Activated naive CD8-positive, alpha-beta T cell treated with anti-CD3 and anti-CD28 coated beads for 36 hours (primary cell): Measurements from ENCODE around the gene DUSP7. TPM values are rescaled to one million over a fixed set of nuclear protein-coding genes. Genes with fewer than 3 reads are reported as not detected.
"Not testable (repeated sequence)": the region's sequence is repeated elsewhere in the genome, so short reads cannot be mapped to it uniquely, and the experiment has no call there.

Experiments used
- DNase-seq: peaks from one replicate; pipeline ENCODE4 v3.0.0; 2021
- H3K27ac Mint-ChIP-seq: one replicate; pipeline ENCODE4 v1.8.0; 2022; ENCODE audit warnings: mild to moderate bottlenecking, moderate library complexity, mixed read lengths
- H3K27me3 Mint-ChIP-seq: one replicate; pipeline ENCODE4 v1.8.0; 2022; ENCODE audit warnings: mild to moderate bottlenecking, mixed read lengths
- H3K36me3 Mint-ChIP-seq: one replicate; pipeline ENCODE4 v1.8.0; 2021; ENCODE audit warnings: mild to moderate bottlenecking, mixed read lengths
- H3K4me1 Mint-ChIP-seq: one replicate; pipeline ENCODE4 v1.8.0; 2021; ENCODE audit warnings: mixed read lengths
- H3K4me3 Mint-ChIP-seq: one replicate; pipeline ENCODE4 v1.8.0; 2022; ENCODE audit warnings: mild to moderate bottlenecking, moderate library complexity, mixed read lengths
- H3K9me3 Mint-ChIP-seq: one replicate; pipeline ENCODE4 v1.8.0; 2022; ENCODE audit warnings: mixed read lengths
- total RNA-seq, 2 experiments: library from RNA; stranded (reverse); gene quantifications; one replicate each; pipeline ENCODE4 v1.2.3, GENCODE V29; 2021

DUSP7 gene
- total RNA-seq, 2 experiments from 2014 or later: 21.7 to 22.0 TPM

- Mint-ChIP-seq H3K4me3 (no peak overlapping the region), H3K27me3 (no peaks in the 10 kb centered on the region), H3K4me1 (peaks cover 41% of the 10 kb centered on the region), H3K36me3 (peaks cover 22% of the 10 kb centered on the region), H3K9me3 (no peaks in the 10 kb centered on the region), H3K27ac (no peak overlapping the region)
- no peak for DNase-seq
Observed at GRCh38 chr3:52050571-52050970, 5.8 kb downstream of the DUSP7 start.

DNA sequence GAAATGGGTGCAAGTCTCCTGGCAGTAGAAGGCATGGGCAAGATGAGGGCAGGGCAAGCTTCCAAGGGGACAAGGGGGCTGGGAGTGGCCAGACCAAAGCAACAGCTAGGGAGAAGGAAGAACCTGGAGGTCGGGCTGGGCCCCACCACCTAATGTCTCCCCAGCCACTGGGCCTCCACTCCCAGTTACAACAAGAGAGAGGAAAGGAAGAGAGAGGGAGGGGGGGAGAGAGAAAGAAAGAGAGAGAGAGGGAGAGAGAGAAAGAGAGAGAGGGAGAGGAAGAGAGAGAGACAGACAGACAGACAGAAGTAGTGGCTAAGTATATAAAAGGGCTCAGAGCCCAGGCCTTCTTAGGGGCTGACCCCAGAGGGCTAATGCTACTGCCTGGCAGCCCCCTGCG lies 6.9 kb downstream of the DUSP7 start:
- H3K27ac Mint-ChIP-seq: peak overlapping the region; percentile 75
- H3K4me1 Mint-ChIP-seq: peaks cover 39% of the 10 kb centered on the region
- no peak overlapping the region for H3K4me3 Mint-ChIP-seq
- no peaks in the 10 kb centered on the region for H3K27me3 Mint-ChIP-seq
- no peak for DNase-seq
- H3K9me3 Mint-ChIP-seq: no peaks in the 10 kb centered on the region
- peaks cover 22% of the 10 kb centered on the region for H3K36me3 Mint-ChIP-seq

- H3K36me3 Mint-ChIP-seq: peaks cover 17% of the 10 kb centered on the region
- no peak overlapping the region for H3K4me3 Mint-ChIP-seq
- no peak overlapping the region for H3K27ac Mint-ChIP-seq
- H3K4me1 Mint-ChIP-seq: peaks cover 19% of the 10 kb centered on the region
- H3K9me3 Mint-ChIP-seq: no peaks in the 10 kb centered on the region
- no peaks in the 10 kb centered on the region for H3K27me3 Mint-ChIP-seq
- DNase-seq: no peak
Observed at GRCh38 chr3:52047295-52047960, 8.9 kb downstream of the DUSP7 start.

DNA sequence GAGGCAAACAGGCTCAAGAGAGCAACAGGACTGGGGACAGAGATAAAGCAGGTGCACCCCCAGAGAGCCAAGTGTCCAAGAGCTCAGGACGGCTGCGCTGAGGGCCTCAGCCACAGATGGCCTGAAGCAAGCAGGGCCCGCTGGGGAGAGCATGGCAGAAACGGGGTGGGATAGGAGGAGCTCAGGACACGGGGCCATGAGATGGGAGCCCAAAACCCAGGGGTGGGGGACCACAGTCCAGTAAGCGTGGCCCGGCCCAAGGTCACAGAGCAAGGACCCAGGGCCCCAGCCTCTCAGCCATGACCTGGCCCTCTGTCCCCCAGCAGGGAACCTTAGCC lies 9.5 kb downstream of the DUSP7 start:
- no peaks in the 10 kb centered on the region for H3K9me3 Mint-ChIP-seq
- H3K4me3 Mint-ChIP-seq: no peak overlapping the region

GRCh38 chr3:52046186-52046901 lies 10.0 kb downstream of the DUSP7 start:
- peaks cover 10% of the 10 kb centered on the region for H3K4me1 Mint-ChIP-seq
- peaks cover 11% of the 10 kb centered on the region for H3K36me3 Mint-ChIP-seq
- H3K27me3 Mint-ChIP-seq: no peaks in the 10 kb centered on the region
- no peak overlapping the region for H3K4me3 Mint-ChIP-seq
- H3K27ac Mint-ChIP-seq: no peak overlapping the region
- no peaks in the 10 kb centered on the region for H3K9me3 Mint-ChIP-seq
- DNase-seq: no peak

More for the DNA sequence above, 9.5 kb downstream of the DUSP7 start:
- Mint-ChIP-seq H3K27ac (no peak overlapping the region), H3K4me1 (peaks cover 13% of the 10 kb centered on the region), H3K27me3 (no peaks in the 10 kb centered on the region), H3K36me3 (peaks cover 12% of the 10 kb centered on the region)
- DNase-seq: no peak

DNA sequence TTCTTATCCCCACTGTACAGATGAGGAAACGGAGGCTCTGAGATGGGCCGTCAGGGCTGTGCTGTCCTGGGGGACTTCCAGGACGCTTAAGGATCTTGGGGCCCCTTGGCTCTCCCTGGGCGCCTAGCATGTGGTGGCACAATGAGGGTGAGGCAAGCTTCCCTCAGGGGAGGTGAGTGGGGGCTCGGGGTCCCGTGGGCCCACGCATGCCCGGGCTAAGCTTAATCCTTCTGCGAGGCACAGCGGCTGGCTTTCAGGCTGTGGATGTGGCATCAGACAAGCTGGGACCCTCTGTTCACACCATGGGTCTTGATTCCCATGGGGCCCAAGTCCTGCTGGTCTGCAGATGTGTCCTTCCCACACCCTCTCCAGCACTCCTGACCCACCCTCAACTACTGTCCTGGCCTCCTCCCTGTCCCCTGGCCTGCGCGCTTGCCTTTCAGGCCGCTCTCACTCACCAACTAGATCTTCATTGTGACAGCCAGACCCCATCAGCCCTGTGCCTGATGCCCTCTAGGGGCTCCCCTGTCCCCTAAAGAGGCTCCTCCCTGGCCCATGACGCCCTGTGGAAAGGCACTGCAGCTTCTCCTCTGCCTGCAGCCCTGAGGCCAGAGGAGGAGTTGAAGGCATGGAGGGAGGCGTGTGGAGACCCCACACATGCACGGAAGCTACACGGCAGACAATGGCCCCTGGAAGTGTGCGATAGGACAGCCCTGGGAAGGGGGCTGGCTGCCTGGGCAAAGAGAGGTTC lies 11.3 kb downstream of the DUSP7 start:
- Mint-ChIP-seq H3K36me3 (peaks cover 7% of the 10 kb centered on the region), H3K27me3 (no peaks in the 10 kb centered on the region), H3K27ac (no peak overlapping the region), H3K9me3 (no peaks in the 10 kb centered on the region), H3K4me1 (peaks cover 10% of the 10 kb centered on the region), H3K4me3 (no peak overlapping the region)
- DNase-seq: no peak

DNA sequence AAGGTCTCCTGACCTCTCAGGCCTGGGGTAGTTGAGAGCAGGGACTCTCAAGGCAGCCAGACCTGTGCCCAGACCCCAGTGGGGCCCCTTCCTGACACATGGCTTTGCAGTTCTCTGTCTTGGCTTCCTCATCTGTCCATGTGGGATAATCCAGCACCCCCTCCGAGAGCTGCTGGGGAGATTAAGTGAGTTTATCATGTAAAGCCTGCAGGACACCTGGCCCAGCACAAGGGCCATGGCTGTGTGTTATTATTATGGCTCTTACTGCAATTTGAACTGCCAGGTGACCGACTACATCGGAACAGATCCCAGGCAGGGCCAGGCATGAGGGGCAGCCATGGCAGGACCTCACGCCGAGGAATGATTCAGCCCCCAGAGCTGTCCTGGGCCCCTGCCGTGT lies 12.6 kb downstream of the DUSP7 start:
- Mint-ChIP-seq H3K4me3 (no peak overlapping the region), H3K27ac (no peak overlapping the region), H3K36me3 (no peaks in the 10 kb centered on the region), H3K4me1 (peaks cover 4% of the 10 kb centered on the region), H3K9me3 (no peaks in the 10 kb centered on the region), H3K27me3 (no peaks in the 10 kb centered on the region)
- no peak for DNase-seq

DNA sequence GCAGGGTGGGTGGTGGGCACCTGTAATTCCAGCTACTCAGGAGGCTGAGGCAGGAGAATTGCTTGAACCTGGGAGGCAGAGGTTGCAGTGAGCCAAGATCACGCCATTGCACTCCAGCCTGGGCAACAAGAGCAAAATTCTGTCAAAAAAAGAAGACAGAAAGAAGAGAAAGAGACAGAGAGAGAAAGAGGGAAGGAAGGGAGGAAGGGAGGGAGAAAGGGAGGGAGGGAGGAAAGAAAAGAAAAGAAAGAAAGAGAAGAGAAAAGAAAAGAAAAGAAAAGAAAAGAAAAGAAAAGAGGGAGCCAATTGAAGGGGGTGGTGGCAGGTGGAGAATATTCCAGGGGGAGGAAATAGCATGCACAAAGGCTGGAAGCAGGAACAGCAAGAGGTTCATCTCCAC lies 13.3 kb downstream of the DUSP7 start:
- not testable (repeated sequence) for H3K9me3 Mint-ChIP-seq, H3K4me3 Mint-ChIP-seq, DNase-seq, H3K27me3 Mint-ChIP-seq, H3K4me1 Mint-ChIP-seq, H3K27ac Mint-ChIP-seq, H3K36me3 Mint-ChIP-seq

DNA sequence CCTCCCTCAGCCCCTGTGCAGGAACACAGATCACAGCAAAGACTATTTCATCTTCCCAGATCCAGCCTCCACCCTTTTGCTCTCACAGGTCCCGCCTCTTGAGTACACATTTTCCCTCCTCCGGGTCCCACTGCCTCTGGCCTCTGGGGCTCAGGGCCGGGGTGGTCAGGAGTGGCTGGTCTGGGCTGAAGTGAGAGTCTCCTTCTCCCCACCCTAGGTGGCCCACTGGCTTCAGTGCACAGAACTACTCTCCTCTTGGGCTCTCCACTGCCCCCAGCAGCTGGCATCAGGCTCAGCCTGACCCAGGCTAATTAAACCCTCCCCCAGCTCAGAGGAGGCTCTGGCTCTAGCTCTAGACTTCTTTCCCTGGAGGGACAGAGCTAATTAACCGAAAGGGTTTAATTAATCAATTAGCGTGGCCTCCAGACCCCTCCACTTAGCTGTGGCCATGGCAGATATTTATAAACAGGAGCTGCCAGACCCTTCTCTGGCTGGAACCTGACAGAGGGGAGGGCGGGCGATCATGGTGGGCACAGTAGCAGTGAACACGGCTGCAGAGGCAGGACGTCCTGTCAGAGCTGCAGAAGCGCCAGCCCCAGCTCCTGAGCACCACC lies 15.1 kb downstream of the DUSP7 start:
- Mint-ChIP-seq H3K4me1 (no peaks in the 10 kb centered on the region), H3K27ac (no peak overlapping the region), H3K36me3 (no peaks in the 10 kb centered on the region), H3K27me3 (no peaks in the 10 kb centered on the region), H3K9me3 (no peaks in the 10 kb centered on the region), H3K4me3 (no peak overlapping the region)
- no peak for DNase-seq

- Mint-ChIP-seq H3K9me3 (no peaks in the 10 kb centered on the region), H3K27ac (no peak overlapping the region), H3K27me3 (no peaks in the 10 kb centered on the region), H3K36me3 (no peaks in the 10 kb centered on the region), H3K4me3 (no peak overlapping the region), H3K4me1 (no peaks in the 10 kb centered on the region)
- DNase-seq: no peak
Observed at GRCh38 chr3:52040600-52040999, 15.8 kb downstream of the DUSP7 start.

- Mint-ChIP-seq H3K4me3 (no peak overlapping the region), H3K36me3 (no peaks in the 10 kb centered on the region), H3K27ac (no peak overlapping the region), H3K4me1 (no peaks in the 10 kb centered on the region), H3K9me3 (no peaks in the 10 kb centered on the region), H3K27me3 (no peaks in the 10 kb centered on the region)
- no peak for DNase-seq
Observed at GRCh38 chr3:52039846-52040245, 16.5 kb downstream of the DUSP7 start.

- H3K4me3 Mint-ChIP-seq: no peak overlapping the region
- H3K9me3 Mint-ChIP-seq: no peaks in the 10 kb centered on the region
- DNase-seq: no peak
- no peak overlapping the region for H3K27ac Mint-ChIP-seq
- no peaks in the 10 kb centered on the region for H3K27me3 Mint-ChIP-seq
- no peaks in the 10 kb centered on the region for H3K36me3 Mint-ChIP-seq
- no peaks in the 10 kb centered on the region for H3K4me1 Mint-ChIP-seq
Observed at GRCh38 chr3:52039426-52039825, 16.9 kb downstream of the DUSP7 start.

DNA sequence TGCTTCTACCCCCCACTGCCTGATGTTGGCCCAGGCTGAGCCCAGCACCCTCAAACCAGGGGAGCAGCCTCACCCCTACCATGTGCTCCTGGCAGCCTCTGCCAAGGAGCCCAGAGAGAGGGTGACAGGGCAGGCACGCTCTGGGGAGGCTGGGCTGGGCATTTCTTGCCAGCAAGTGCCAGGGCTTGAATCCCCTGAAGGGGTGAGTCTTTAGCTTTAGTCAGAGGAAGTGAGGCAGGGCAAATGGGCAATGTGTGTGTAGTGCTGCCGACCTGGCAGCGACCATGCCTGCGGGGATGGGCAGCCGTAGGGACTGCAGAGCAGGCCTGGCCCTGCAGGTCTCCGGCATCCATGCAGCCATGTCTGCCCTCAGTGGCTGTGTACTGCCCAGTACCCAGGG lies 18.1 kb downstream of the DUSP7 start:
- Mint-ChIP-seq H3K27me3 (no peaks in the 10 kb centered on the region), H3K27ac (no peak overlapping the region), H3K9me3 (no peaks in the 10 kb centered on the region), H3K4me3 (no peak overlapping the region), H3K4me1 (no peaks in the 10 kb centered on the region), H3K36me3 (no peaks in the 10 kb centered on the region)
- no peak for DNase-seq

DNA sequence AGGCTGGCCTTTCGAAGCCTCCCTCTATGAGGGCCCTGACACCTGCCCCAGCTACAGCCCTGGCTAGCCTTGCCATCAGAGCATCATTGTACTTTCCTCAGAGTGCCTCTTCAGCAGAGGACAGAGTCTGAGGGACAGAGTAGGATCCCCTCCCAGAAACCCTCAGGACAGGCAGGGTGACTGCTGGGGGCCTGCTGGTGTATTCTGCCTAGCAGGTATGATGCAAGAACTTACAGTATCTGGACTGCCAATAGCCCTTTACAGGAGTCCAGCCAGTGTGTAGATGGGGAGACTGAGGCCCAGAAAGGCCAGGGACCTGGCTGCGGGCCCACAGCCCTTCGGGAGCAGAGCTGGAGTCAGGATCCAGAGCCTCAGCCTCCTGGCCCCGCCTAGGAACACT lies 19.1 kb downstream of the DUSP7 start:
- H3K27ac Mint-ChIP-seq: no peak overlapping the region
- DNase-seq: no peak
- no peaks in the 10 kb centered on the region for H3K27me3 Mint-ChIP-seq
- H3K9me3 Mint-ChIP-seq: no peaks in the 10 kb centered on the region
- H3K4me1 Mint-ChIP-seq: no peaks in the 10 kb centered on the region
- no peaks in the 10 kb centered on the region for H3K36me3 Mint-ChIP-seq
- H3K4me3 Mint-ChIP-seq: no peak overlapping the region

DNA sequence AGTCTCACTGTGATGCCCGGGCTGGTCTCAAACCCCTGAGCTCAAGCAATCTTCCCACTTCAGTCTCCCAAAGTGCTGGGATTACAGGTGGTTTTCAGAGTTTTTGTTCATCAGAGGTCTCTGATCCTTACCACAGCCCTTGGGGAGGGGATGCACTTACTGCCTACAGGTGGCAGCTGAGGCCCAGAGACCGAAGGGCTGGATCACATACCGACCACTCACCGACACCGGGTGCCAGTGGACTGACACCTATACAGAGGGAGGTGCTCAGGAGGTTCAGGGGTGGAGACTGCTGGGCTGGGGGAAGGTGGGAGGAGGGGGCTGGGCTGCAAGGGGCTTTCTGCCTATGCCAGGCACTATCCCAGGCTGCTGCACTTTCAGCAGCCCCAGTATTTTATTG lies 19.5 kb downstream of the DUSP7 start:
- no peak overlapping the region for H3K27ac Mint-ChIP-seq
- no peaks in the 10 kb centered on the region for H3K9me3 Mint-ChIP-seq
- DNase-seq: no peak
- H3K27me3 Mint-ChIP-seq: no peaks in the 10 kb centered on the region
- H3K4me1 Mint-ChIP-seq: no peaks in the 10 kb centered on the region
- H3K4me3 Mint-ChIP-seq: no peak overlapping the region
- H3K36me3 Mint-ChIP-seq: no peaks in the 10 kb centered on the region
